ENCODE results near the gene TBC1D30. TPM values are rescaled to one million over a fixed set of nuclear protein-coding genes. Genes with fewer than 3 reads are reported as not detected.
A peak's percentile ranks its signal among the peaks of the same experiment; 100 is the strongest.

Gene TBC1D30
- total and polyA plus RNA-seq, 5 experiments from 2014 or later: 0.08 to 0.65 (median 0.57) TPM; not detected in 1

- Mint-ChIP-seq H3K36me3 (no peaks in the 10 kb centered on the region), H3K27me3 (peaks cover 3 to 30% (median 6%) of the 10 kb centered on the region in 5 donors), H3K9me3 (no peaks in the 10 kb centered on the region), H3K27ac (no peak overlapping the region), H3K4me3 (no peak overlapping the region), H3K4me1 (no peaks in the 10 kb centered on the region)
- no peak for ATAC-seq
- POLR2A ChIA-PET: no interaction called here
- no peak for DNase-seq
These were observed 79.2 kb downstream of the TBC1D30 start for GRCh38 chr12:64903479-64904152.

- peaks cover 3 to 33% (median 8%) of the 10 kb centered on the region in 5 donors for H3K27me3 Mint-ChIP-seq
- DNase-seq: no peak
- H3K36me3 Mint-ChIP-seq: no peaks in the 10 kb centered on the region
- ATAC-seq: no peak
- no peaks in the 10 kb centered on the region for H3K4me1 Mint-ChIP-seq
- POLR2A ChIA-PET: no interaction called here
- peak overlapping the region in 1 of 10 donors; percentile 35 for H3K27ac Mint-ChIP-seq
- no peaks in the 10 kb centered on the region for H3K9me3 Mint-ChIP-seq
- H3K4me3 Mint-ChIP-seq: no peak overlapping the region
These were observed 82.7 kb downstream of the TBC1D30 start for GRCh38 chr12:64907097-64907496.

GRCh38 chr12:64909124-64909523, 84.7 kb downstream of the TBC1D30 start:
- H3K27me3 Mint-ChIP-seq: peaks cover 3 to 14% (median 11%) of the 10 kb centered on the region in 5 donors
- no peak for ATAC-seq
- DNase-seq: no peak
- no peak overlapping the region for H3K27ac Mint-ChIP-seq
- no peaks in the 10 kb centered on the region for H3K9me3 Mint-ChIP-seq
- H3K36me3 Mint-ChIP-seq: no peaks in the 10 kb centered on the region
- POLR2A ChIA-PET: no interaction called here
- no peaks in the 10 kb centered on the region for H3K4me1 Mint-ChIP-seq
- H3K4me3 Mint-ChIP-seq: no peak overlapping the region

- ATAC-seq (no peak), DNase-seq (no peak)
- Mint-ChIP-seq H3K27ac (no peak overlapping the region), H3K4me3 (no peak overlapping the region), H3K4me1 (no peaks in the 10 kb centered on the region), H3K27me3 (peaks cover 0 to 14% (median 9%) of the 10 kb centered on the region in 5 donors), H3K36me3 (no peaks in the 10 kb centered on the region), H3K9me3 (no peaks in the 10 kb centered on the region)
- POLR2A ChIA-PET: no interaction called here
These were observed 86.6 kb downstream of the TBC1D30 start for GRCh38 chr12:64911081-64911480.

- POLR2A ChIA-PET: no interaction called here
- no peak for DNase-seq
- Mint-ChIP-seq H3K27me3 (peaks cover 0 to 14% (median 9%) of the 10 kb centered on the region in 5 donors), H3K27ac (no peak overlapping the region), H3K36me3 (no peaks in the 10 kb centered on the region), H3K4me3 (no peak overlapping the region), H3K4me1 (no peaks in the 10 kb centered on the region), H3K9me3 (no peaks in the 10 kb centered on the region)
- ATAC-seq: no peak
These were observed 87.5 kb downstream of the TBC1D30 start for GRCh38 chr12:64911912-64912311.

GRCh38 chr12:64912516-64913255, 88.2 kb downstream of the TBC1D30 start:
- POLR2A ChIA-PET: no interaction called here

GRCh38 chr12:64915242-64915641, 90.8 kb downstream of the TBC1D30 start:
- Mint-ChIP-seq H3K4me1 (no peaks in the 10 kb centered on the region), H3K9me3 (no peaks in the 10 kb centered on the region), H3K27me3 (peaks cover 7 to 24% (median 21%) of the 10 kb centered on the region in 5 donors), H3K36me3 (no peaks in the 10 kb centered on the region), H3K27ac (no peak overlapping the region), H3K4me3 (no peak overlapping the region)
- POLR2A ChIA-PET: no interaction called here
- no peak for ATAC-seq
- no peak for DNase-seq

More at GRCh38 chr12:64912516-64913255, 88.2 kb downstream of the TBC1D30 start:
- no peaks in the 10 kb centered on the region for H3K36me3 Mint-ChIP-seq
- no peaks in the 10 kb centered on the region for H3K9me3 Mint-ChIP-seq
- H3K27me3 Mint-ChIP-seq: peaks cover 0 to 14% (median 9%) of the 10 kb centered on the region in 5 donors
- H3K4me1 Mint-ChIP-seq: no peaks in the 10 kb centered on the region
- no peak overlapping the region for H3K27ac Mint-ChIP-seq
- ATAC-seq (no peak), DNase-seq (no peak)
- no peak overlapping the region for H3K4me3 Mint-ChIP-seq

GRCh38 chr12:64916411-64917261, 92.2 kb downstream of the TBC1D30 start:
- H3K9me3 Mint-ChIP-seq: no peaks in the 10 kb centered on the region
- H3K4me3 Mint-ChIP-seq: no peak overlapping the region
- DNase-seq: no peak
- POLR2A ChIA-PET: no interaction called here
- H3K27me3 Mint-ChIP-seq: peaks cover 7 to 28% (median 21%) of the 10 kb centered on the region in 5 donors
- ATAC-seq: no peak
- no peaks in the 10 kb centered on the region for H3K36me3 Mint-ChIP-seq
- H3K27ac Mint-ChIP-seq: no peak overlapping the region
- no peaks in the 10 kb centered on the region for H3K4me1 Mint-ChIP-seq

- ATAC-seq (no peak), DNase-seq (no peak)
- Mint-ChIP-seq H3K27me3 (peaks cover 7 to 29% (median 16%) of the 10 kb centered on the region in 5 donors), H3K4me3 (no peak overlapping the region), H3K36me3 (no peaks in the 10 kb centered on the region), H3K9me3 (no peaks in the 10 kb centered on the region), H3K4me1 (no peaks in the 10 kb centered on the region), H3K27ac (no peak overlapping the region)
- POLR2A ChIA-PET: no interaction called here
These were observed 93.9 kb downstream of the TBC1D30 start for GRCh38 chr12:64918344-64918743.

GRCh38 chr12:64918801-64919200, 94.4 kb downstream of the TBC1D30 start:
- H3K4me3 Mint-ChIP-seq: no peak overlapping the region
- no peak for ATAC-seq
- no peak overlapping the region for H3K27ac Mint-ChIP-seq
- H3K9me3 Mint-ChIP-seq: no peaks in the 10 kb centered on the region
- no peak for DNase-seq
- no peaks in the 10 kb centered on the region for H3K36me3 Mint-ChIP-seq
- POLR2A ChIA-PET: no interaction called here
- H3K27me3 Mint-ChIP-seq: peaks cover 7 to 29% (median 14%) of the 10 kb centered on the region in 5 donors
- no peaks in the 10 kb centered on the region for H3K4me1 Mint-ChIP-seq

GRCh38 chr12:64922853-64923252, 98.4 kb downstream of the TBC1D30 start:
- Mint-ChIP-seq H3K27ac (no peak overlapping the region), H3K4me3 (no peak overlapping the region), H3K9me3 (peaks cover 0 to 3% (median 0%) of the 10 kb centered on the region in 9 donors), H3K36me3 (no peaks in the 10 kb centered on the region), H3K4me1 (no peaks in the 10 kb centered on the region), H3K27me3 (peaks cover 10 to 38% (median 19%) of the 10 kb centered on the region in 5 donors)
- POLR2A ChIA-PET: no interaction called here
- DNase-seq (no peak), ATAC-seq (no peak)

GRCh38 chr12:64923536-64923935, 99.1 kb downstream of the TBC1D30 start:
- no peak overlapping the region for H3K27ac Mint-ChIP-seq
- DNase-seq (no peak), ATAC-seq (no peak)
- peaks cover 0 to 3% (median 0%) of the 10 kb centered on the region in 9 donors for H3K9me3 Mint-ChIP-seq
- no peaks in the 10 kb centered on the region for H3K36me3 Mint-ChIP-seq
- H3K27me3 Mint-ChIP-seq: peaks cover 7 to 34% (median 15%) of the 10 kb centered on the region in 5 donors
- no peak overlapping the region for H3K4me3 Mint-ChIP-seq
- POLR2A ChIA-PET: no interaction called here
- no peaks in the 10 kb centered on the region for H3K4me1 Mint-ChIP-seq
